BLaER1 treated with 17β-estradiol and CSF1 and Interleukin-3, amounts not matched to agents 10 nM and 100 nM (cell line): Measurements from ENCODE around the gene PHF19.
A peak's percentile ranks its signal among the peaks of the same experiment; 100 is the strongest.

Experiments
- H3K27ac ChIP-seq, 11 experiments: shearing (Covaris generic); formaldehyde crosslinking; 2 replicates each; pipeline ENCODE4 v1.8.1; 2022
- H3K27me3 ChIP-seq, 11 experiments: shearing (Covaris generic); formaldehyde crosslinking; 2 replicates each; pipeline ENCODE4 v1.8.1; 2022
- H3K36me3 ChIP-seq, 11 experiments: shearing (Covaris generic); formaldehyde crosslinking; 2 replicates each; pipeline ENCODE4 v1.8.1; 2022
- H3K4me1 ChIP-seq, 10 experiments: shearing (Covaris generic); formaldehyde crosslinking; 2 replicates each; pipeline ENCODE4 v1.8.1; 2022
- H3K4me2 ChIP-seq, 11 experiments: shearing (Covaris generic); formaldehyde crosslinking; 2 replicates each; pipeline ENCODE4 v1.8.1; 2022
- H3K4me3 ChIP-seq, 10 experiments: shearing (Covaris generic); formaldehyde crosslinking; 2 replicates each; pipeline ENCODE4 v1.8.1; 2022
- H3K9ac ChIP-seq, 11 experiments: shearing (Covaris generic); formaldehyde crosslinking; 2 replicates each; pipeline ENCODE4 v1.8.1; 2022
- H3K9me3 ChIP-seq, 11 experiments: shearing (Covaris generic); formaldehyde crosslinking; replicated peaks in 1 of 11; 2 replicates each; pipeline ENCODE4 v1.8.1; 2022
- H4K20me1 ChIP-seq, 11 experiments: shearing (Covaris generic); formaldehyde crosslinking; 2 replicates each; pipeline ENCODE4 v1.8.1; 2022
- Cebpa-rat ChIP-seq, 11 experiments: shearing (Covaris generic); IDR thresholded peaks; 2 replicates each; pipeline ENCODE4 v1.8.1; 2022

Gene PHF19

GRCh38 chr9:120905315-120906164, 28.6 kb upstream of the PHF19 start:
- Histone ChIP-seq H3K9me3 (no peaks in the 10 kb centered on the region), H3K9ac (peak overlapping the region in 1 of 11 experiments; percentile 9; a peak in 2 of 22 replicates), H3K27ac (peak overlapping the region in 1 of 11 experiments; percentile 1; a peak in 1 of 22 replicates), H3K27me3 (no peaks in the 10 kb centered on the region; a peak in 1 of 22 replicates), H4K20me1 (no peaks in the 10 kb centered on the region), H3K4me3 (no peak overlapping the region), H3K4me1 (peaks cover 24 to 76% (median 71%) of the 10 kb centered on the region in 10 experiments), H3K4me2 (peak overlapping the region in 9 of 11 experiments; percentile 10 to 73 (median 57); a peak in 18 of 22 replicates), H3K36me3 (peaks cover 0 to 3% (median 0%) of the 10 kb centered on the region in 11 experiments; a peak in 1 of 22 replicates)
- no peak for TF ChIP-seq Cebpa-rat (IDR thresholded peaks at IDR 0.05)

- Histone ChIP-seq H3K4me1 (peaks cover 18 to 77% (median 70%) of the 10 kb centered on the region in 10 experiments), H3K9ac (no peak overlapping the region), H3K36me3 (peaks cover 0 to 3% (median 0%) of the 10 kb centered on the region in 11 experiments; a peak in 1 of 22 replicates), H3K27me3 (no peaks in the 10 kb centered on the region; a peak in 1 of 22 replicates), H3K4me3 (no peak overlapping the region), H3K4me2 (peak overlapping the region in 9 of 11 experiments; percentile 10 to 73 (median 57); a peak in 17 of 22 replicates), H3K27ac (no peak overlapping the region), H4K20me1 (no peaks in the 10 kb centered on the region), H3K9me3 (no peaks in the 10 kb centered on the region)
- no peak for TF ChIP-seq Cebpa-rat (IDR thresholded peaks at IDR 0.05)
These were observed 28.0 kb upstream of the PHF19 start for GRCh38 chr9:120904978-120905301.

GRCh38 chr9:120904061-120904977, 27.3 kb upstream of the PHF19 start:
- no peak for TF ChIP-seq Cebpa-rat (IDR thresholded peaks at IDR 0.05)
- peak overlapping the region in 8 of 11 experiments; percentile 41 to 73 (median 59); a peak in 15 of 22 replicates for H3K4me2 ChIP-seq
- H3K4me3 ChIP-seq = no peak overlapping the region
- no peak overlapping the region for H3K27ac ChIP-seq
- H3K27me3 ChIP-seq = no peaks in the 10 kb centered on the region; a peak in 1 of 22 replicates
- H3K4me1 ChIP-seq = peaks cover 12 to 77% (median 70%) of the 10 kb centered on the region in 10 experiments
- no peaks in the 10 kb centered on the region for H3K9me3 ChIP-seq
- peaks cover 0 to 3% (median 0%) of the 10 kb centered on the region in 11 experiments; a peak in 1 of 22 replicates for H3K36me3 ChIP-seq
- H4K20me1 ChIP-seq = no peaks in the 10 kb centered on the region
- H3K9ac ChIP-seq = no peak overlapping the region; a peak in 1 of 22 replicates

- H3K9me3 ChIP-seq = no peaks in the 10 kb centered on the region
- H3K36me3 ChIP-seq = no peaks in the 10 kb centered on the region
- H3K4me3 ChIP-seq = no peak overlapping the region
- H3K4me2 ChIP-seq = peak overlapping the region; percentile 3 to 73 (median 47); a peak in 19 of 22 replicates
- no peaks in the 10 kb centered on the region; a peak in 1 of 22 replicates for H3K27me3 ChIP-seq
- no peaks in the 10 kb centered on the region for H4K20me1 ChIP-seq
- H3K9ac ChIP-seq = peak overlapping the region in 2 of 11 experiments; percentile 4 to 10; a peak in 2 of 22 replicates
- TF ChIP-seq Cebpa-rat (IDR thresholded peaks at IDR 0.05) = no peak
- peak overlapping the region in 1 of 11 experiments; percentile 34; a peak in 1 of 22 replicates for H3K27ac ChIP-seq
- H3K4me1 ChIP-seq = peaks cover 15 to 89% (median 82%) of the 10 kb centered on the region in 10 experiments
These were observed 25.9 kb upstream of the PHF19 start for GRCh38 chr9:120902569-120903535.

GRCh38 chr9:120901755-120902568, 25.0 kb upstream of the PHF19 start:
- Histone ChIP-seq H3K9ac (peak overlapping the region in 5 of 11 experiments; percentile 11 to 40 (median 24); a peak in 4 of 22 replicates), H4K20me1 (no peaks in the 10 kb centered on the region), H3K27me3 (no peaks in the 10 kb centered on the region; a peak in 1 of 22 replicates), H3K4me1 (peaks cover 24 to 98% (median 91%) of the 10 kb centered on the region in 10 experiments), H3K9me3 (no peaks in the 10 kb centered on the region), H3K36me3 (no peaks in the 10 kb centered on the region), H3K4me2 (peak overlapping the region in 9 of 11 experiments; percentile 29 to 80 (median 61); a peak in 16 of 22 replicates), H3K4me3 (no peak overlapping the region), H3K27ac (peak overlapping the region in 1 of 11 experiments; percentile 28; a peak in 2 of 22 replicates)
- TF ChIP-seq Cebpa-rat (IDR thresholded peaks at IDR 0.05) = no peak

GRCh38 chr9:120900824-120901223, 23.8 kb upstream of the PHF19 start:
- Histone ChIP-seq H3K27me3 (no peaks in the 10 kb centered on the region; a peak in 1 of 22 replicates), H3K9ac (no peak overlapping the region), H3K4me1 (peaks cover 29 to 100% (median 93%) of the 10 kb centered on the region in 10 experiments), H3K4me2 (peak overlapping the region in 6 of 11 experiments; percentile 54 to 80 (median 74); a peak in 9 of 22 replicates), H3K36me3 (no peaks in the 10 kb centered on the region), H3K27ac (no peak overlapping the region), H3K9me3 (no peaks in the 10 kb centered on the region), H4K20me1 (no peaks in the 10 kb centered on the region), H3K4me3 (no peak overlapping the region)
- no peak for TF ChIP-seq Cebpa-rat (IDR thresholded peaks at IDR 0.05)

- no peak for TF ChIP-seq Cebpa-rat (IDR thresholded peaks at IDR 0.05)
- no peak overlapping the region for H3K4me3 ChIP-seq
- no peaks in the 10 kb centered on the region for H4K20me1 ChIP-seq
- peaks cover 28 to 100% (median 91%) of the 10 kb centered on the region in 10 experiments for H3K4me1 ChIP-seq
- no peak overlapping the region for H3K9ac ChIP-seq
- peaks cover 0 to under 1% (median 0%) of the 10 kb centered on the region in 11 experiments; a peak in 2 of 22 replicates for H3K9me3 ChIP-seq
- H3K27me3 ChIP-seq = no peaks in the 10 kb centered on the region; a peak in 1 of 22 replicates
- H3K27ac ChIP-seq = no peak overlapping the region
- H3K36me3 ChIP-seq = no peaks in the 10 kb centered on the region
- peak overlapping the region in 8 of 11 experiments; percentile 5 to 50 (median 18); a peak in 7 of 22 replicates for H3K4me2 ChIP-seq
These were observed 22.6 kb upstream of the PHF19 start for GRCh38 chr9:120899490-120900068.
